H9 (cell line): ENCODE measurements around the gene FHL2. TPM values are rescaled to one million over a fixed set of nuclear protein-coding genes. Genes with fewer than 3 reads are reported as not detected.

Experiments used
- DNase-seq: peaks from one replicate; pipeline ENCODE4 v3.0.0-alpha.2; 2017
- H2AFZ ChIP-seq: one replicate; pipeline ENCODE4 v1.6.1; 2013; ENCODE audit warnings: mild to moderate bottlenecking, low read length, control low read depth, moderate library complexity
- H2AK5ac ChIP-seq: 2 replicates; pipeline ENCODE4 v1.6.1; 2013; ENCODE audit warnings: low read length, control low read depth, mixed read lengths; ENCODE audit not compliant: insufficient read length
- H2BK120ac ChIP-seq: one replicate; pipeline ENCODE4 v1.6.1; 2013; ENCODE audit warnings: low read depth, mild to moderate bottlenecking, low read length, control low read depth, inconsistent platforms; ENCODE audit not compliant: poor library complexity, severe bottlenecking
- H2BK12ac ChIP-seq: 2 replicates; pipeline ENCODE4 v1.6.1; 2013; ENCODE audit warnings: low read length, control low read depth, mixed read lengths, low read depth; ENCODE audit not compliant: insufficient read length
- H2BK15ac ChIP-seq: 2 replicates; pipeline ENCODE4 v1.6.1; 2013; ENCODE audit warnings: low read depth, low read length, control low read depth
- H2BK20ac ChIP-seq: one replicate; pipeline ENCODE4 v1.6.1; 2013; ENCODE audit warnings: low read depth, mild to moderate bottlenecking, low read length, control low read depth, inconsistent platforms; ENCODE audit not compliant: poor library complexity, severe bottlenecking
- H2BK5ac ChIP-seq: 2 replicates; pipeline ENCODE4 v1.6.1; 2013; ENCODE audit warnings: low read length, control low read depth, mixed read lengths; ENCODE audit not compliant: insufficient read length
- H3K14ac ChIP-seq: 2 replicates; pipeline ENCODE4 v1.6.1; 2013; ENCODE audit warnings: low read length, control low read depth; ENCODE audit not compliant: insufficient read depth
- H3K18ac ChIP-seq: 2 replicates; pipeline ENCODE4 v1.6.1; 2013; ENCODE audit warnings: low read depth, mild to moderate bottlenecking, mixed read lengths, low read length, control low read depth; ENCODE audit not compliant: insufficient read length
- H3K23ac ChIP-seq: 2 replicates; pipeline ENCODE4 v1.6.1; 2013; ENCODE audit warnings: low read length, control low read depth, mixed read lengths, low read depth; ENCODE audit not compliant: insufficient read length
- H3K23me2 ChIP-seq: 2 replicates; pipeline ENCODE4 v1.6.1; 2013; ENCODE audit warnings: low read depth, mild to moderate bottlenecking, mixed read lengths, low read length, control low read depth; ENCODE audit not compliant: insufficient read length, poor library complexity, severe bottlenecking
- H3K27ac ChIP-seq: 2 replicates; pipeline ENCODE4 v1.5.1; 2013; ENCODE audit warnings: low read length, control low read depth, mixed read lengths, low read depth; ENCODE audit not compliant: insufficient read length
- H3K27me3 ChIP-seq: 2 replicates; pipeline ENCODE4 v1.6.1; 2013; ENCODE audit warnings: low read length, control low read depth, inconsistent platforms; ENCODE audit not compliant: insufficient read depth
- H3K4ac ChIP-seq: 2 replicates; pipeline ENCODE4 v1.6.1; 2013; ENCODE audit warnings: low read depth, mild to moderate bottlenecking, control low read depth, inconsistent platforms, low read length, moderate library complexity
- H3K4me1 ChIP-seq: 2 replicates; pipeline ENCODE4 v1.6.1; 2013; ENCODE audit warnings: low read length, control low read depth, inconsistent platforms; ENCODE audit not compliant: insufficient read depth
- H3K4me2 ChIP-seq: 2 replicates; pipeline ENCODE4 v1.6.1; 2013; ENCODE audit warnings: low read length, control low read depth, mixed read lengths; ENCODE audit not compliant: insufficient read length, insufficient read depth
- H3K56ac ChIP-seq: 2 replicates; pipeline ENCODE4 v1.6.1; 2013; ENCODE audit warnings: low read depth, mild to moderate bottlenecking, mixed read lengths, low read length, control low read depth; ENCODE audit not compliant: insufficient read length
- H3K79me1 ChIP-seq: 2 replicates; pipeline ENCODE4 v1.6.1; 2013; ENCODE audit warnings: low read depth, mild to moderate bottlenecking, moderate library complexity, low read length, control low read depth, inconsistent platforms; ENCODE audit not compliant: insufficient read depth, poor library complexity, severe bottlenecking
- H3K79me2 ChIP-seq: 2 replicates; pipeline ENCODE4 v1.6.1; 2013; ENCODE audit warnings: low read length, control low read depth, inconsistent platforms; ENCODE audit not compliant: insufficient read depth
- H3K9ac ChIP-seq: 2 replicates; pipeline ENCODE4 v1.6.1; 2013; ENCODE audit warnings: low read length, control low read depth, mixed read lengths; ENCODE audit not compliant: insufficient read length; ENCODE audit errors: extremely low read depth
- H3K9me3 ChIP-seq: one replicate; pipeline ENCODE4 v1.6.1; 2013; ENCODE audit warnings: low read depth, low read length, inconsistent platforms; ENCODE audit not compliant: control insufficient read depth
- H3T11ph ChIP-seq: one replicate; pipeline ENCODE4 v1.6.1; 2013; ENCODE audit warnings: mild to moderate bottlenecking, low read length, control low read depth, inconsistent platforms
- H4K20me1 ChIP-seq: one replicate; pipeline ENCODE4 v1.6.1; 2013; ENCODE audit not compliant: control insufficient read depth, insufficient read length, insufficient read depth
- H4K5ac ChIP-seq: 2 replicates; pipeline ENCODE4 v1.6.1; 2013; ENCODE audit warnings: low read depth, mild to moderate bottlenecking, mixed read lengths, low read length, control low read depth; ENCODE audit not compliant: insufficient read length
- H4K8ac ChIP-seq: replicated peaks from 2 replicates; pipeline ENCODE4 v1.6.1; 2013; ENCODE audit warnings: low read length, control low read depth, mixed read lengths, low read depth; ENCODE audit not compliant: insufficient read length
- H4K91ac ChIP-seq: 2 replicates; pipeline ENCODE4 v1.6.1; 2013; ENCODE audit warnings: low read depth, mild to moderate bottlenecking, moderate library complexity, mixed read lengths, low read length, control low read depth; ENCODE audit not compliant: insufficient read length
- H3K27ac Mint-ChIP-seq, 3 experiments: 2 replicates in 2 of 3; 3 replicates in 1 of 3; pipeline ENCODE4 v1.8.0; 2020 to 2021; ENCODE audit warnings: mixed read lengths in 3 of 3, mild to moderate bottlenecking in 1 of 3, moderate library complexity in 1 of 3
- H3K27me3 Mint-ChIP-seq: 2 replicates; pipeline ENCODE4 v1.8.0; 2021; ENCODE audit warnings: low read depth, mild to moderate bottlenecking, moderate library complexity, mixed read lengths
- H3K36me3 Mint-ChIP-seq, 3 experiments: 2 replicates in 2 of 3; 3 replicates in 1 of 3; pipeline ENCODE4 v1.8.0; 2020 to 2021; ENCODE audit warnings: low read depth in 3 of 3, mixed read lengths in 3 of 3; ENCODE audit not compliant: insufficient read depth in 1 of 3
- H3K4me1 Mint-ChIP-seq, 2 experiments: 2 replicates each; pipeline ENCODE4 v1.8.0; 2020; ENCODE audit warnings: mixed read lengths in 2 of 2
- H3K4me3 Mint-ChIP-seq, 2 experiments: 2 replicates in 1 of 2; 3 replicates in 1 of 2; pipeline ENCODE4 v1.8.0; 2020 to 2021; ENCODE audit warnings: mild to moderate bottlenecking in 2 of 2, mixed read lengths in 2 of 2, moderate library complexity in 1 of 2
- H3K9me3 Mint-ChIP-seq, 2 experiments: 2 replicates in 1 of 2; 3 replicates in 1 of 2; pipeline ENCODE4 v1.8.0; 2020; ENCODE audit warnings: mild to moderate bottlenecking in 2 of 2, mixed read lengths in 2 of 2, moderate library complexity in 1 of 2
- WGBS: extraction: QIAGEN DNeasy Blood & Tissue Kit; methylation state at CpG from one replicate; pipeline ENCODE4 v1.1.7; 2013; ENCODE audit warnings: missing lambda C conversion rate, low lambda C conversion rate, mixed read lengths; ENCODE audit not compliant: insufficient read length; ENCODE audit errors: extremely low coverage; 5-methylcytosine and 5-hydroxymethylcytosine counted together
- total RNA-seq: library from RNA; stranded (reverse); gene quantifications from 2 replicates; pipeline ENCODE4 v1.2.1, GENCODE V29; 2021
- TF ChIP-seq, protein P1 (sequence below): fragments of 200-600 bp; sonication (generic); conservative IDR thresholded peaks from 3 replicates; pipeline ENCODE4 v1.8.0; 2021; ENCODE audit warnings: antibody characterized with exemption, mild to moderate bottlenecking

The FHL2 gene
- total RNA-seq, 1 experiment from 2014 or later: 34.9 TPM

DNA sequence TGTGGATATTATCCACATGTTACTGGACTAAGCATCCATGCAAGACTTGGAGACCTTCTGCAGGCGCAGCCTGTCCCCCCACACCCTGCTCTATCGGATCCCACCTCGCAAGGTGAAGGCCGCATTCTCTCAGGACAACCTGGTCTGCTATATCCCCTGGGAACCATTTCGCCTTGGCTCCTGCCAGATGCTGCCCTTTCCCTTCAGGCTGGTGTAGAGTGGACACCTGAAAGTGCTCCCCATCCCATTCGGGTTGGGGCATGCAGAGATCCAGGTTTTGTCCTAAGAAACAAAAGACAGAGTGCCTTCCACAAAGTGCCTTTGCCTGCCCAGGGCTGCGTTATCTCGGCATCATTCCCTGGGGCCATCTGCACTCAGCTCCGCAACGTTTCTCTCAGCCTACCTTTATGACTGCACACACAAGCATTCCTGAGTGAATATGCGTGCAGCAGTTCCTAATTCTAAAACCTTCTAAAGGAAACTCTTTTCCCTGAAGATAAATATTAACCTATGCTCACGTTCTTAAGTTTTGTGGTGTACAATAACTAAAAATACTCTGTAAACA, 20.5 kb downstream of the FHL2 start:
- no peak overlapping the region for H3K4me3 Mint-ChIP-seq
- Histone ChIP-seq H2BK20ac (no peak overlapping the region), H3K27ac (no peak overlapping the region), H3K4ac (no peak overlapping the region), H3K4me2 (no peak overlapping the region), H3K23me2 (no peaks in the 10 kb centered on the region), H4K91ac (no peak overlapping the region), H3K23ac (no peak overlapping the region), H2BK15ac (no peak overlapping the region), H3K56ac (no peak overlapping the region), H2AK5ac (no peak overlapping the region), H4K5ac (no peak overlapping the region), H3K27me3 (no peaks in the 10 kb centered on the region), H2BK5ac (no peak overlapping the region), H3K18ac (no peak overlapping the region), H3K4me1 (no peaks in the 10 kb centered on the region), H3K79me1 (no peaks in the 10 kb centered on the region), H2AFZ (no peak overlapping the region), H4K20me1 (no peaks in the 10 kb centered on the region), H3K79me2 (no peaks in the 10 kb centered on the region), H3K9ac (no peak overlapping the region), H3T11ph (no peak overlapping the region), H2BK12ac (no peak overlapping the region), H3K14ac (no peak overlapping the region), H2BK120ac (no peak overlapping the region), H4K8ac (no peak overlapping the region), H3K9me3 (no peaks in the 10 kb centered on the region)
- no peak for DNase-seq
- H3K4me1 Mint-ChIP-seq: no peaks in the 10 kb centered on the region
- no peak overlapping the region for H3K27ac Mint-ChIP-seq
- no peaks in the 10 kb centered on the region for H3K9me3 Mint-ChIP-seq
- TF ChIP-seq, protein P1, sequence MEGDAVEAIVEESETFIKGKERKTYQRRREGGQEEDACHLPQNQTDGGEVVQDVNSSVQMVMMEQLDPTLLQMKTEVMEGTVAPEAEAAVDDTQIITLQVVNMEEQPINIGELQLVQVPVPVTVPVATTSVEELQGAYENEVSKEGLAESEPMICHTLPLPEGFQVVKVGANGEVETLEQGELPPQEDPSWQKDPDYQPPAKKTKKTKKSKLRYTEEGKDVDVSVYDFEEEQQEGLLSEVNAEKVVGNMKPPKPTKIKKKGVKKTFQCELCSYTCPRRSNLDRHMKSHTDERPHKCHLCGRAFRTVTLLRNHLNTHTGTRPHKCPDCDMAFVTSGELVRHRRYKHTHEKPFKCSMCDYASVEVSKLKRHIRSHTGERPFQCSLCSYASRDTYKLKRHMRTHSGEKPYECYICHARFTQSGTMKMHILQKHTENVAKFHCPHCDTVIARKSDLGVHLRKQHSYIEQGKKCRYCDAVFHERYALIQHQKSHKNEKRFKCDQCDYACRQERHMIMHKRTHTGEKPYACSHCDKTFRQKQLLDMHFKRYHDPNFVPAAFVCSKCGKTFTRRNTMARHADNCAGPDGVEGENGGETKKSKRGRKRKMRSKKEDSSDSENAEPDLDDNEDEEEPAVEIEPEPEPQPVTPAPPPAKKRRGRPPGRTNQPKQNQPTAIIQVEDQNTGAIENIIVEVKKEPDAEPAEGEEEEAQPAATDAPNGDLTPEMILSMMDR: no peak
- no peaks in the 10 kb centered on the region; the same call in 1 of the 2 replicates for H3K27me3 Mint-ChIP-seq
- H3K36me3 Mint-ChIP-seq: peaks cover 2 to 31% (median 31%) of the 10 kb centered on the region in 3 experiments
- no CpG with 5 or more reads among the region's 12 CpGs for WGBS
